IMR-90 (cell line): ENCODE results near the gene ZNF212.

Experiments
- BHLHE40 ChIP-seq: fragments of 150-350 bp; IDR thresholded peaks from 2 replicates; pipeline ENCODE4 v1.6.1; 2016; ENCODE audit warnings: mild to moderate bottlenecking, low read depth, low read length
- CTCF ChIP-seq: conservative IDR thresholded peaks from 2 replicates; pipeline ENCODE4 v1.5.1; 2012; ENCODE audit warnings: mild to moderate bottlenecking, low read depth, low read length, improper control_type of control experiment
- FOS ChIP-seq: fragments of 150-350 bp; IDR thresholded peaks from 2 replicates; pipeline ENCODE4 v1.6.1; 2016; ENCODE audit warnings: low read depth, low read length
- MXI1 ChIP-seq: IDR thresholded peaks from 2 replicates; pipeline ENCODE4 v1.6.1; 2012; ENCODE audit warnings: low read depth, mild to moderate bottlenecking, low read length, moderate library complexity, borderline replicate concordance

- TF ChIP-seq CTCF = no peak
- TF ChIP-seq FOS = no peak
- no peak for TF ChIP-seq MXI1
- TF ChIP-seq BHLHE40 = no peak
Observed at GRCh38 chr7:149228831-149229471, 10.5 kb upstream of the ZNF212 start.
